GM23338 (cell line): Measurements from ENCODE around the gene CARD6. TPM values are rescaled to one million over a fixed set of nuclear protein-coding genes. Genes with fewer than 3 reads are reported as not detected.

ENCODE experiments used
- ATAC-seq: fragments of 200-7000 bp; cut with Tn5 transposase; 3 replicates; pipeline ENCODE4 v1.9.1; 2020
- DNase-seq: peaks from one replicate; pipeline ENCODE4 v3.0.0-alpha.2; 2015; ENCODE audit warnings: low spot score
- H2AFZ ChIP-seq: fragments of 200-600 bp; sonication (generic); 2 replicates; pipeline ENCODE4 v1.8.0; 2016; ENCODE audit warnings: antibody characterized with exemption, mild to moderate bottlenecking, moderate library complexity
- H3F3A ChIP-seq: fragments of 200-600 bp; sonication (generic); replicated peaks from 2 replicates; pipeline ENCODE4 v1.8.0; 2017; ENCODE audit warnings: antibody characterized with exemption, mixed run types, low read depth
- H3K27ac ChIP-seq: fragments of 200-600 bp; sonication (generic); 2 replicates; pipeline ENCODE4 v1.6.1; 2016; ENCODE audit warnings: low read depth
- H3K27me3 ChIP-seq: fragments of 200-600 bp; sonication (generic); 2 replicates; pipeline ENCODE4 v1.8.0; 2016; ENCODE audit warnings: mild to moderate bottlenecking, mixed run types, moderate library complexity; ENCODE audit not compliant: insufficient read depth
- H3K36me3 ChIP-seq: fragments of 200-600 bp; sonication (generic); 2 replicates; pipeline ENCODE4 v1.8.0; 2016; ENCODE audit warnings: mild to moderate bottlenecking; ENCODE audit not compliant: insufficient read depth
- H3K4me1 ChIP-seq: fragments of 200-600 bp; sonication (generic); 2 replicates; pipeline ENCODE4 v1.8.0; 2016; ENCODE audit warnings: mild to moderate bottlenecking, moderate library complexity; ENCODE audit not compliant: insufficient read depth
- H3K4me2 ChIP-seq: fragments of 200-600 bp; sonication (generic); 2 replicates; pipeline ENCODE4 v1.7.1; 2017; ENCODE audit warnings: mixed run types
- H3K4me3 ChIP-seq: fragments of 200-600 bp; sonication (generic); 2 replicates; pipeline ENCODE4 v1.6.1; 2016; ENCODE audit warnings: mixed run types
- H3K79me2 ChIP-seq: fragments of 200-600 bp; sonication (generic); replicated peaks from 2 replicates; pipeline ENCODE4 v1.8.0; 2017; ENCODE audit warnings: mild to moderate bottlenecking; ENCODE audit not compliant: insufficient read depth
- H3K9me2 ChIP-seq: fragments of 200-600 bp; sonication (generic); 2 replicates; pipeline ENCODE4 v1.8.0; 2017; ENCODE audit not compliant: insufficient read depth
- H4K20me1 ChIP-seq: fragments of 200-600 bp; sonication (generic); replicated peaks from 2 replicates; pipeline ENCODE4 v1.8.0; 2017; ENCODE audit warnings: mild to moderate bottlenecking; ENCODE audit not compliant: insufficient read depth
- H3K27ac Mint-ChIP-seq: 2 replicates; pipeline ENCODE4 v1.8.0; 2020; ENCODE audit warnings: inconsistent platforms, mild to moderate bottlenecking, moderate library complexity, mixed read lengths
- H3K27me3 Mint-ChIP-seq: 3 replicates; pipeline ENCODE4 v1.8.0; 2022; ENCODE audit warnings: low read depth, mild to moderate bottlenecking, moderate library complexity, mixed read lengths, inconsistent platforms; ENCODE audit not compliant: insufficient read depth, poor library complexity
- H3K36me3 Mint-ChIP-seq: 3 replicates; pipeline ENCODE4 v1.8.0; 2021; ENCODE audit warnings: low read depth, mild to moderate bottlenecking, inconsistent platforms, moderate library complexity, mixed read lengths
- H3K4me1 Mint-ChIP-seq: 3 replicates; pipeline ENCODE4 v1.8.0; 2020; ENCODE audit warnings: mild to moderate bottlenecking, inconsistent platforms, mixed read lengths
- H3K4me3 Mint-ChIP-seq: 3 replicates; pipeline ENCODE4 v1.8.0; 2021; ENCODE audit warnings: moderate library complexity, mild to moderate bottlenecking, inconsistent platforms, mixed read lengths
- H3K9me3 Mint-ChIP-seq: 3 replicates; pipeline ENCODE4 v1.8.0; 2020; ENCODE audit warnings: moderate library complexity, mild to moderate bottlenecking, inconsistent platforms, mixed read lengths
- CTCF ChIP-seq, 2 experiments: fragments of 200-600 bp in 1 of 2; sonication (generic) in 1 of 2; conservative IDR thresholded peaks; 2 replicates each; pipeline versions ENCODE4 v1.5.1 to v1.6.1; 2016 to 2017; ENCODE audit warnings: antibody characterized with exemption in 2 of 2, low read depth in 2 of 2, mild to moderate bottlenecking in 2 of 2, moderate library complexity in 1 of 2
- EZH2 ChIP-seq: fragments of 200-600 bp; sonication (generic); IDR thresholded peaks from one replicate; pipeline ENCODE4 v1.8.0; 2017; ENCODE audit warnings: antibody characterized with exemption, mild to moderate bottlenecking, low read depth; ENCODE audit not compliant: unreplicated experiment
- EZH2phosphoT487 ChIP-seq: fragments of 200-600 bp; sonication (generic); IDR thresholded peaks from one replicate; pipeline ENCODE4 v1.8.1; 2018; ENCODE audit warnings: antibody characterized with exemption; ENCODE audit not compliant: unreplicated experiment
- JUNB ChIP-seq: IDR thresholded peaks from one replicate; pipeline ENCODE4 v1.6.1; 2016; ENCODE audit warnings: antibody characterized with exemption; ENCODE audit not compliant: unreplicated experiment
- POLR2AphosphoS5 ChIP-seq: IDR thresholded peaks from 2 replicates; pipeline ENCODE4 v1.6.1; 2016; ENCODE audit warnings: antibody characterized with exemption, low read depth
- STAT1 ChIP-seq: IDR thresholded peaks from one replicate; pipeline ENCODE4 v1.6.1; 2016; ENCODE audit warnings: antibody characterized with exemption; ENCODE audit not compliant: unreplicated experiment
- polyA plus RNA-seq: library from polyadenylated mRNA; unstranded; fragments of >200 nt; fragmentation: Nextera tagmentation; extraction: Ambion mirVana; gene quantifications from 2 replicates; pipeline ENCODE4 v1.2.1, GENCODE V29; 2016
- total RNA-seq: library from RNA; depleted of rRNA; stranded (reverse); fragments of >200 nt; shearing (Covaris generic); gene quantifications from 2 replicates; pipeline ENCODE4 v1.2.3, GENCODE V29; 2014
- TF ChIP-seq, protein P1 (sequence below): IDR thresholded peaks from one replicate; pipeline ENCODE4 v1.6.1; 2018; ENCODE audit warnings: antibody characterized with exemption; ENCODE audit not compliant: unreplicated experiment

The CARD6 gene
- total and polyA plus RNA-seq, 2 experiments from 2014 or later = 0.32 to 0.45 TPM

DNA sequence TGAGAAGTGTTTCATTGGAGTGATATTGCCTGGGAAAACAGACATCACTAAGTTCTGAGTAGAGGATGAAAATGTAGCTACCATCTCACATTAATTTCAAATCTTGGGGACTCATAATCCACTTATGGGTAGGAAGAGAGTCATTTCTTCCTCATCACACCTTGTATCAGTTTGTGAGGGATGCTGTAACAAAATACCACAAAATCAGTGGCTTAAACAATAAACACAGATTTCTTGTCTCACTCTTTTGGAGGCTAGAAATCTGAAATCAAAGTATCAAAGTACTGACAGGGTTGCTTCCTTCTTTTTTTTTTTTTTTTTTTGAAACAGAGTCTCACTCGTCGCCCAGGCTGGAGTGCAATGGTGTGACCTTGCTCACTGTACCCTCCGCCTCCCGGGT lies 3.4 kb downstream of the CARD6 start (continued):
- TF ChIP-seq CTCF (conservative IDR thresholded peaks at IDR 0.05; ENCODE audit: low read depth in 2 of 2) = no peak
- no peak for TF ChIP-seq STAT1
- no peak for TF ChIP-seq EZH2phosphoT487

- ATAC-seq (no peak), DNase-seq (no peak)
- H3K9me2 ChIP-seq = no peaks in the 10 kb centered on the region
- H3F3A ChIP-seq = no peaks in the 10 kb centered on the region
- no peak overlapping the region for H3K4me3 ChIP-seq
- H3K4me1 Mint-ChIP-seq = peaks cover 10% of the 10 kb centered on the region; the same call in 2 of the 3 replicates
- no peaks in the 10 kb centered on the region for H3K27me3 ChIP-seq
- H3K4me3 Mint-ChIP-seq = no peak overlapping the region
- no peak overlapping the region for H3K27ac Mint-ChIP-seq
- H3K36me3 ChIP-seq = no peaks in the 10 kb centered on the region
- no peaks in the 10 kb centered on the region for H4K20me1 ChIP-seq
- no peak overlapping the region for H3K27ac ChIP-seq
- no peaks in the 10 kb centered on the region for H3K79me2 ChIP-seq
- no peaks in the 10 kb centered on the region for H3K36me3 Mint-ChIP-seq
- no peak overlapping the region for H2AFZ ChIP-seq
- no peaks in the 10 kb centered on the region for H3K9me3 Mint-ChIP-seq
- TF ChIP-seq CTCF (conservative IDR thresholded peaks at IDR 0.05; ENCODE audit: low read depth in 2 of 2) = peak in 1 of 2 experiments; percentile 19; a peak in 1 of 4 replicates
- no peak for TF ChIP-seq POLR2AphosphoS5
- TF ChIP-seq JUNB = no peak
- TF ChIP-seq EZH2 = no peak
- TF ChIP-seq, protein P1, sequence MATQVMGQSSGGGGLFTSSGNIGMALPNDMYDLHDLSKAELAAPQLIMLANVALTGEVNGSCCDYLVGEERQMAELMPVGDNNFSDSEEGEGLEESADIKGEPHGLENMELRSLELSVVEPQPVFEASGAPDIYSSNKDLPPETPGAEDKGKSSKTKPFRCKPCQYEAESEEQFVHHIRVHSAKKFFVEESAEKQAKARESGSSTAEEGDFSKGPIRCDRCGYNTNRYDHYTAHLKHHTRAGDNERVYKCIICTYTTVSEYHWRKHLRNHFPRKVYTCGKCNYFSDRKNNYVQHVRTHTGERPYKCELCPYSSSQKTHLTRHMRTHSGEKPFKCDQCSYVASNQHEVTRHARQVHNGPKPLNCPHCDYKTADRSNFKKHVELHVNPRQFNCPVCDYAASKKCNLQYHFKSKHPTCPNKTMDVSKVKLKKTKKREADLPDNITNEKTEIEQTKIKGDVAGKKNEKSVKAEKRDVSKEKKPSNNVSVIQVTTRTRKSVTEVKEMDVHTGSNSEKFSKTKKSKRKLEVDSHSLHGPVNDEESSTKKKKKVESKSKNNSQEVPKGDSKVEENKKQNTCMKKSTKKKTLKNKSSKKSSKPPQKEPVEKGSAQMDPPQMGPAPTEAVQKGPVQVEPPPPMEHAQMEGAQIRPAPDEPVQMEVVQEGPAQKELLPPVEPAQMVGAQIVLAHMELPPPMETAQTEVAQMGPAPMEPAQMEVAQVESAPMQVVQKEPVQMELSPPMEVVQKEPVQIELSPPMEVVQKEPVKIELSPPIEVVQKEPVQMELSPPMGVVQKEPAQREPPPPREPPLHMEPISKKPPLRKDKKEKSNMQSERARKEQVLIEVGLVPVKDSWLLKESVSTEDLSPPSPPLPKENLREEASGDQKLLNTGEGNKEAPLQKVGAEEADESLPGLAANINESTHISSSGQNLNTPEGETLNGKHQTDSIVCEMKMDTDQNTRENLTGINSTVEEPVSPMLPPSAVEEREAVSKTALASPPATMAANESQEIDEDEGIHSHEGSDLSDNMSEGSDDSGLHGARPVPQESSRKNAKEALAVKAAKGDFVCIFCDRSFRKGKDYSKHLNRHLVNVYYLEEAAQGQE = no peak
- H3K4me2 ChIP-seq = no peak overlapping the region
- H3K4me1 ChIP-seq = peaks cover 7% of the 10 kb centered on the region; the same call in 1 of the 2 replicates
- no peaks in the 10 kb centered on the region for H3K27me3 Mint-ChIP-seq
Observed at GRCh38 chr5:40846371-40846770, 5.2 kb downstream of the CARD6 start.
